HFFc6 (cell line): ENCODE measurements around the gene MYLK. TPM values are rescaled to one million over a fixed set of nuclear protein-coding genes. Genes with fewer than 3 reads are reported as not detected.

ENCODE experiments used
- DNase-seq: peaks from one replicate; pipeline ENCODE4 v3.0.0-alpha.2; 2018
- H3K27ac Mint-ChIP-seq: 2 replicates; pipeline ENCODE4 v1.8.0; 2020; ENCODE audit warnings: mild to moderate bottlenecking, mixed read lengths
- H3K27me3 Mint-ChIP-seq: 2 replicates; pipeline ENCODE4 v1.8.0; 2021; ENCODE audit warnings: mild to moderate bottlenecking, moderate library complexity, mixed read lengths; ENCODE audit not compliant: insufficient read depth
- H3K36me3 Mint-ChIP-seq: 2 replicates; pipeline ENCODE4 v1.8.0; 2021; ENCODE audit warnings: low read depth, mixed read lengths
- H3K4me1 Mint-ChIP-seq: 2 replicates; pipeline ENCODE4 v1.8.0; 2020; ENCODE audit warnings: low read depth, mixed read lengths
- H3K4me3 Mint-ChIP-seq: 2 replicates; pipeline ENCODE4 v1.8.0; 2020; ENCODE audit warnings: mild to moderate bottlenecking, moderate library complexity, mixed read lengths
- H3K9me3 Mint-ChIP-seq: 2 replicates; pipeline ENCODE4 v1.8.0; 2020; ENCODE audit warnings: mild to moderate bottlenecking, mixed read lengths
- total RNA-seq, 6 experiments: library from RNA; stranded (reverse); fragmentation: NEBNext Ultra II Directional; extraction: Animal tissue kit (Norgen Biotek cat#: 25700); gene quantifications; 2 replicates in 1 of 6; 3 replicates in 5 of 6; pipeline ENCODE4 v1.2.3, GENCODE V29; 2021
- TF ChIP-seq, protein P1 (sequence below): fragments of 200-600 bp; sonication (generic); IDR thresholded peaks from 2 replicates; pipeline ENCODE4 v1.5.0; 2021; ENCODE audit warnings: antibody characterized with exemption, mild to moderate bottlenecking

The MYLK gene
- total RNA-seq, 6 experiments from 2014 or later = 296 to 431 (median 335) TPM

DNA sequence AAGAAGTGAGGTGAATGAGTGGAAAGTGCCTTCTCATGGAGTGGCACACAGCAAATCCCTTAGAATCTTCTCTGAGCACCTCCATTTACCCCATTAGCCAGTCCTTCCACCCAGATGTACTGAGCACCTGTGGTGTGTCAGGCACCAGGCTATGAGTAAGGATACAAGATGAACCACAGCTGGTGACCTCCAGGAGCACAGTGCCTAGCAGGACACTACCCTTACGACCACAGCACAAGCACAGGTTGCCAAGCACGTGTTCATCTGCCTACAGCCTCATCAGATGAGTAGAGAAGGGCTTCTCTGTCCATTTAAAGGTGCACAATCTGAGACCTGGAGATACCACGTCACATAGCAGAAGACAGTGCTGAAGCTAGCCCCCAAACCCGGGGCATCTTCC lies 6.2 kb downstream of the MYLK start:
- Mint-ChIP-seq H3K27ac (peak overlapping the region; percentile 2; the same call in 1 of the 2 replicates), H3K4me3 (no peak overlapping the region), H3K4me1 (peaks cover 96% of the 10 kb centered on the region), H3K9me3 (no peaks in the 10 kb centered on the region), H3K36me3 (peaks cover 87% of the 10 kb centered on the region), H3K27me3 (no peaks in the 10 kb centered on the region)
- TF ChIP-seq, protein P1, sequence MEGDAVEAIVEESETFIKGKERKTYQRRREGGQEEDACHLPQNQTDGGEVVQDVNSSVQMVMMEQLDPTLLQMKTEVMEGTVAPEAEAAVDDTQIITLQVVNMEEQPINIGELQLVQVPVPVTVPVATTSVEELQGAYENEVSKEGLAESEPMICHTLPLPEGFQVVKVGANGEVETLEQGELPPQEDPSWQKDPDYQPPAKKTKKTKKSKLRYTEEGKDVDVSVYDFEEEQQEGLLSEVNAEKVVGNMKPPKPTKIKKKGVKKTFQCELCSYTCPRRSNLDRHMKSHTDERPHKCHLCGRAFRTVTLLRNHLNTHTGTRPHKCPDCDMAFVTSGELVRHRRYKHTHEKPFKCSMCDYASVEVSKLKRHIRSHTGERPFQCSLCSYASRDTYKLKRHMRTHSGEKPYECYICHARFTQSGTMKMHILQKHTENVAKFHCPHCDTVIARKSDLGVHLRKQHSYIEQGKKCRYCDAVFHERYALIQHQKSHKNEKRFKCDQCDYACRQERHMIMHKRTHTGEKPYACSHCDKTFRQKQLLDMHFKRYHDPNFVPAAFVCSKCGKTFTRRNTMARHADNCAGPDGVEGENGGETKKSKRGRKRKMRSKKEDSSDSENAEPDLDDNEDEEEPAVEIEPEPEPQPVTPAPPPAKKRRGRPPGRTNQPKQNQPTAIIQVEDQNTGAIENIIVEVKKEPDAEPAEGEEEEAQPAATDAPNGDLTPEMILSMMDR = no peak
- no peak for DNase-seq

DNA sequence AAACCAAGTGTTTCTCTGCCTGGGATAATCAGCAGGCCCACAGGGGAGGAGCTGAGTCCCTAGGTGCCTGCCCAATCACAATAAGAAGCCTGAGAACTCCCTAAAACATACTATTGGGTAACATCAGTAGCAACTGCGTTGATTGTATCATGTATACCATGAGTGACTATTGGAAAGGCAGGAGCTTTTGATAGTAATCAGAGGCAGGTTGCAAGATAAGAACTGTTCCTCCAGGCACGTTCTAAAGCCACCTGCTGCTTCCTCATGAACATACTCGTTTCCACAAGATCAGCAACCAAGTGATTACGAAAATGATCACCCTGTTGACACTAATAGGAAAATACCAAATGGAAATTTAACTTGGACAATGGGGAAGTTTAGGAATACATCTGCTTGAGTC lies 6.7 kb downstream of the MYLK start:
- DNase-seq = no peak
- H3K4me1 Mint-ChIP-seq = peaks cover 96% of the 10 kb centered on the region
- no peaks in the 10 kb centered on the region for H3K27me3 Mint-ChIP-seq
- H3K36me3 Mint-ChIP-seq = peaks cover 87% of the 10 kb centered on the region
- TF ChIP-seq, protein P1 = no peak
- peak overlapping the region; percentile 34; the same call in 1 of the 2 replicates for H3K27ac Mint-ChIP-seq
- H3K9me3 Mint-ChIP-seq = no peaks in the 10 kb centered on the region
- no peak overlapping the region; the same call in 1 of the 2 replicates for H3K4me3 Mint-ChIP-seq

DNA sequence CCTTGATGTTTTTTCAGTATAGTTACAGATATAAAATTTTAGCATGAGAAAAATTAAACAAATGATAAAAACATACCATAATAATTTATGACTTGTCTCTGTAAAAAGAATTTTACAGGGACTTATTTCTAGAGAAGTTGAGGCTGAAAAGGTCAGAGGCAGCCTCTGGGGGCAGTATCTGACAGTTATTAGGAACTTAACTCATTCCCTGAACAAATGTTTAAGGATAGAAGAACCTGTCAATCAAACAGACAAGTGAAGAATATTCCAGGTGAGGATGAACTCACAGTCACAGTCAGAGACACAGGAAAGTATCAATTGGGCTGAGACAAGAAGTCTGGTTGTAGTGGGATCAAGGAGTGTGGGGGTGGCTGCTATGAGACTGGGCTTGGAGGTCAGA lies 7.3 kb downstream of the MYLK start:
- no peak for DNase-seq
- TF ChIP-seq, protein P1 = peak; percentile 64
- peak overlapping the region; percentile 34 for H3K27ac Mint-ChIP-seq
- H3K36me3 Mint-ChIP-seq = peaks cover 89% of the 10 kb centered on the region
- H3K9me3 Mint-ChIP-seq = no peaks in the 10 kb centered on the region
- peaks cover 96% of the 10 kb centered on the region for H3K4me1 Mint-ChIP-seq
- no peaks in the 10 kb centered on the region for H3K27me3 Mint-ChIP-seq
- H3K4me3 Mint-ChIP-seq = peak overlapping the region; percentile 36; the same call in 1 of the 2 replicates

DNA sequence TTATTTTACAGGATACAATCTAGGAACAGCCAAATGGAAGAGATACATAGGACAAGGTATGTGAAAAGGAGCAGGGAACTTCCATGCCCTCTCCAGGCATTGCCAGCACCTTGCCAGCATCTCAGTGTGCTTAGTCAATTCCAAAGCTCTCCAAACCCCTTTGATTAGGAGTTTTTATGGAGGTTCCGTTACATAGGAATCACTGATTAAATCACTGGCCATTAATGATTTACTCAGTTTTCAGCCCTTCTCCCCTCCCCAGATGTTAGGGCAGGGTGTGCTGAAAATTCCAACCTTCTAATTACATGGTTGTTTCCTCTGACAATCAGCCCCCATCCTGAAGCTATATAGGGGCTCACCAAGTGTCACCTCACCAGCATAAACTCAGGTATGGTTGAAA lies 11.5 kb downstream of the MYLK start:
- H3K27me3 Mint-ChIP-seq = no peaks in the 10 kb centered on the region

DNA sequence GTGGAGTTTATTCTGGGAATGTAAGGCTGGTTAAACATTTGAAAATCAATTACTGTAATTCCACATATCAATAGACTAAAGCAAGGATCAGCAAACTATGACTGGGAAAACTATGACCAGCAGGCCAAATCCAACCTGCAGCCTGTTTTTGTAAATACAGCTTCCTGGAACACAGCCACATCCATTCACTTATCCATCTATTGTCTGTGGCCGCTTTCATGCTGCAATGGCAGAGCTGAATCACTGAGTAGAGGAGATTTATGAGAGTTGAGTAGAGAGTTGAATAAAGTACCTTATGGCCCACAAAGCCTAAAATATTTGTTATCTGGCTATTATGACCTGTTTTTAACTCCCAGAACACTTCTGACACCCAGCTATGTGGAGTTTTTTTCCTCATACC lies 12.2 kb downstream of the MYLK start:
- H3K4me3 Mint-ChIP-seq = no peak overlapping the region; the same call in 1 of the 2 replicates
- peaks cover 97% of the 10 kb centered on the region for H3K4me1 Mint-ChIP-seq
- no peaks in the 10 kb centered on the region for H3K9me3 Mint-ChIP-seq
- H3K36me3 Mint-ChIP-seq = peaks cover 79% of the 10 kb centered on the region
- TF ChIP-seq, protein P1 = no peak
- H3K27me3 Mint-ChIP-seq = no peaks in the 10 kb centered on the region
- H3K27ac Mint-ChIP-seq = peak overlapping the region; percentile 59
- DNase-seq = no peak

More for the DNA sequence above, 11.5 kb downstream of the MYLK start:
- no peak for DNase-seq
- Mint-ChIP-seq H3K4me1 (peaks cover 97% of the 10 kb centered on the region), H3K27ac (peak overlapping the region; percentile 59; the same call in 1 of the 2 replicates), H3K4me3 (no peak overlapping the region; the same call in 1 of the 2 replicates), H3K36me3 (peaks cover 79% of the 10 kb centered on the region), H3K9me3 (no peaks in the 10 kb centered on the region)
- TF ChIP-seq, protein P1 = no peak
